Measurements from ENCODE around the gene SYN1. TPM values are rescaled to one million over a fixed set of nuclear protein-coding genes. Genes with fewer than 3 reads are reported as not detected.

The SYN1 gene
- total and polyA plus RNA-seq, 8 donors = 1.0 to 7.2 (median 5.4) TPM

DNA sequence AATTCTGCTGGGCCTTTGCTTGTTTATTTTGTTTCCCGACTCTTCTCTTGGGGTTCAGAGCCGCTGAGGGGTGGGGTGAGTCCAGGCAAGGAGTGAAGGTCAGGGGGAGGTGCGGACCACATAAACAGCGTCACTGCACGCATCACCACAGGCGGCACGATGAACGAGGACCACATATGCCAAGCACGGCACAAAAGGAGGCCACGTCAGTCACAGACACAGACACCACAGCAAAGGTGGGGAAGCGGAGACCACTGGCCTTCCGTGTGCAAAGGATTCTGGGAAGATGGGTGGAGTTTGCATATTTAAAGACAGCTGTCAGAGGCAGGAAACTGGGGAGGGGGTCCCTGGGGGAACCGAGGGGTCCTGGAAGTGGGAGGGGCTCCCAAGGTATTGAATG is 47.8 kb downstream of the SYN1 start:
- intact Hi-C loops (cut with DNase I) = no loop called here
- no peak for DNase-seq
- TF ChIP-seq, protein P1, sequence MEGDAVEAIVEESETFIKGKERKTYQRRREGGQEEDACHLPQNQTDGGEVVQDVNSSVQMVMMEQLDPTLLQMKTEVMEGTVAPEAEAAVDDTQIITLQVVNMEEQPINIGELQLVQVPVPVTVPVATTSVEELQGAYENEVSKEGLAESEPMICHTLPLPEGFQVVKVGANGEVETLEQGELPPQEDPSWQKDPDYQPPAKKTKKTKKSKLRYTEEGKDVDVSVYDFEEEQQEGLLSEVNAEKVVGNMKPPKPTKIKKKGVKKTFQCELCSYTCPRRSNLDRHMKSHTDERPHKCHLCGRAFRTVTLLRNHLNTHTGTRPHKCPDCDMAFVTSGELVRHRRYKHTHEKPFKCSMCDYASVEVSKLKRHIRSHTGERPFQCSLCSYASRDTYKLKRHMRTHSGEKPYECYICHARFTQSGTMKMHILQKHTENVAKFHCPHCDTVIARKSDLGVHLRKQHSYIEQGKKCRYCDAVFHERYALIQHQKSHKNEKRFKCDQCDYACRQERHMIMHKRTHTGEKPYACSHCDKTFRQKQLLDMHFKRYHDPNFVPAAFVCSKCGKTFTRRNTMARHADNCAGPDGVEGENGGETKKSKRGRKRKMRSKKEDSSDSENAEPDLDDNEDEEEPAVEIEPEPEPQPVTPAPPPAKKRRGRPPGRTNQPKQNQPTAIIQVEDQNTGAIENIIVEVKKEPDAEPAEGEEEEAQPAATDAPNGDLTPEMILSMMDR (IDR thresholded peaks at IDR 0.05) = no peak

DNA sequence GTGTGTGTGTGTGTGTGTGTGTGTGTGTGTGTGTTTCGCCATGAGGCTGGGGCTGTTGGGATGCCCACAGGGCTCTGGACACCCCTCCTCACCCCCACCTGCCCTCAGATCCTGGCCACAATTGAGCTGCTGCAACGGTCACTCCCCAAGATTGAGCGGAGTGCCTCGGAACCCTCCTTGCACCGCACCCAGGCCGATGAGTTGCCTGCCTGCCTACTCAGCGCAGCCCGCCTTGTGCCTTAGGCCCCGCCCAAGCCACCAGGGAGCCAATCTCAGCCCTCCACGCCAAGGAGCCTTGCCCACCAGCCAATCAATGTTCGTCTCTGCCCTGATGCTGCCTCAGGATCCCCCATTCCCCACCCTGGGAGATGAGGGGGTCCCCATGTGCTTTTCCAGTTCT is 48.4 kb downstream of the SYN1 start:
- Histone ChIP-seq H3K9me3 (no peaks in the 10 kb centered on the region), H3K27me3 (peaks cover 0 to 10% of the 10 kb centered on the region in 2 donors), H3K27ac (no peak overlapping the region), H3K4me3 (no peak overlapping the region), H3K36me3 (peaks cover 0 to 58% of the 10 kb centered on the region in 2 donors), H3K4me1 (peaks cover 0 to 6% of the 10 kb centered on the region in 2 donors)
- intact Hi-C loops (cut with DNase I) = no loop called here
- ATAC-seq = no peak
- TF ChIP-seq, protein P1 (IDR thresholded peaks at IDR 0.05) = no peak
- no peak for DNase-seq

More for the DNA sequence above, 47.8 kb downstream of the SYN1 start:
- peaks cover 0 to 6% of the 10 kb centered on the region in 2 donors for H3K4me1 ChIP-seq
- no peak overlapping the region for H3K4me3 ChIP-seq
- H3K27me3 ChIP-seq = peaks cover 0 to 10% of the 10 kb centered on the region in 2 donors
- no peak overlapping the region for H3K27ac ChIP-seq
- no peaks in the 10 kb centered on the region for H3K9me3 ChIP-seq
- ATAC-seq = no peak
- H3K36me3 ChIP-seq = peaks cover 0 to 51% of the 10 kb centered on the region in 2 donors

DNA sequence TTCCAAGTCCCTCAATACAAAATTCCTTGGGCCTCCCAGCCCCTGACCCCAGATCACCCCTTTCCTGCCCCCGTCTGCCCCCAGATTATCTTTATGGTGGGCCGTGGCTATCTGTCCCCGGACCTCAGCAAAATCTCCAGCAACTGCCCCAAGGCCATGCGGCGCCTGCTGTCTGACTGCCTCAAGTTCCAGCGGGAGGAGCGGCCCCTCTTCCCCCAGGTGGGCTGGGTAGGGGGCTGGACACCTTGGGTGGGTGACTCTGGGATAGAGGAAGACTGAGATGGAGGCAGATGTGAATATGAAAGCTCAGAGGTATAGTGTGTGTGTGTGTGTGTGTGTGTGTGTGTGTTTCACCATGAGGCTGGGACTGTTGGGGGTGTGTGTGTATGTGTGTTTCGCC is 48.9 kb downstream of the SYN1 start:
- TF ChIP-seq, protein P1 (IDR thresholded peaks at IDR 0.05) = no peak
- Histone ChIP-seq H3K9me3 (no peaks in the 10 kb centered on the region), H3K36me3 (peaks cover 0 to 58% of the 10 kb centered on the region in 2 donors), H3K4me1 (peaks cover 0 to 6% of the 10 kb centered on the region in 2 donors), H3K27me3 (peaks cover 0 to 10% of the 10 kb centered on the region in 2 donors), H3K27ac (no peak overlapping the region), H3K4me3 (no peak overlapping the region)
- intact Hi-C loops (cut with DNase I) = no loop called here
- no peak for ATAC-seq
- DNase-seq = no peak

DNA sequence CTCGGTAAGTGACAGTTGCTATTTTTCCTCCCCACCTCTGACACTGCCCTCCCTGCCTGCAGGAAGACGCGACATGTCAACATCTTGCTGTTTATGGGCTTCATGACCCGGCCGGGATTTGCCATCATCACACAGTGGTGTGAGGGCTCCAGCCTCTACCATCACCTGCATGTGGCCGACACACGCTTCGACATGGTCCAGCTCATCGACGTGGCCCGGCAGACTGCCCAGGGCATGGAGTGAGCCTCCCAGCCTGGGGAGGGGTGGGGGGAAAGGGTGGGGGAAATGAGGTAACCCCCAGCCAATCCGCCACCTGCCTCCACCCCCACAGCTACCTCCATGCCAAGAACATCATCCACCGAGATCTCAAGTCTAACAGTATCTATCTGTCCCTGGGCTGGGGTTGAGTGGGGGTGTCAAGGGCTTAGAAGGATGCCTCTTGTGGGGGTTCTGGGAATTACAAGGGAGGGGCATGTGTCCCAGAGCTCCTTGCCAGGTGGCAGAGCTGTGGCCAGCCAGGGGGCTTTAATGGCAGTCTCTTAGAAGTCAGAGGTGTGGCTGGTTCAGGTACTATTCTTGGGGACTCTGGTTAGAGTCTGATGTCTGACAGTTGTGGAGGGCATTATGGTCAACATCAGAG is 50.9 kb downstream of the SYN1 start:
- TF ChIP-seq, protein P1 (IDR thresholded peaks at IDR 0.05) = peak; percentile 11 to 39
- DNase-seq (no peak), ATAC-seq (no peak)
- no peak overlapping the region for H3K27ac ChIP-seq
- peaks cover 0 to 75% of the 10 kb centered on the region in 2 donors for H3K36me3 ChIP-seq
- peaks cover 0 to 13% of the 10 kb centered on the region in 2 donors for H3K4me1 ChIP-seq
- H3K4me3 ChIP-seq = no peak overlapping the region
- H3K9me3 ChIP-seq = no peaks in the 10 kb centered on the region
- intact Hi-C loops (cut with DNase I) = no loop called here
- peaks cover 0 to 2% of the 10 kb centered on the region in 2 donors for H3K27me3 ChIP-seq

DNA sequence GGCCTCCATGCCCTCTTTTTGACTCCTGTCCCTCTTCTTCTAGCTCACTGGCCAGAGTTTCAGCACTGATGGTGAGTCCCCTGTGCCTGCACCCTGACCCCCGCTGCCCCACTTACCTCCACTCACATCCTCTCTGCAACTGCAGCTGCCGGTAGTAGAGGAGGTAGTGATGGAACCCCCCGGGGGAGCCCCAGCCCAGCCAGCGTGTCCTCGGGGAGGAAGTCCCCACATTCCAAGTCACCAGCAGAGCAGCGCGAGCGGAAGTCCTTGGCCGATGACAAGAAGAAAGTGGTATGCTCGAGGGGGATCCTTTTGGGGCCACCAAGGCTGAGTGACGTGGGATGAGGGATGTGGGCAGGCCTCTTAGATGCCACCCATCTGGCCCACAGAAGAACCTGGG is 52.8 kb downstream of the SYN1 start:
- H3K9me3 ChIP-seq = no peaks in the 10 kb centered on the region
- H3K4me3 ChIP-seq = no peak overlapping the region
- intact Hi-C loops (cut with DNase I) = no loop called here
- peaks cover 0 to 27% of the 10 kb centered on the region in 2 donors for H3K4me1 ChIP-seq
- no peaks in the 10 kb centered on the region for H3K27me3 ChIP-seq
- no peak for DNase-seq
- H3K36me3 ChIP-seq = peaks cover 0 to 80% of the 10 kb centered on the region in 2 donors
- no peak for ATAC-seq
- TF ChIP-seq, protein P1 (IDR thresholded peaks at IDR 0.05) = no peak
- H3K27ac ChIP-seq = no peak overlapping the region

Measured in left lung (tissue), 10 donors.